H1 (cell line): ENCODE results near the gene PDE8B. TPM values are rescaled to one million over a fixed set of nuclear protein-coding genes. Genes with fewer than 3 reads are reported as not detected.

Source experiments
- CTCF ChIA-PET: fragments of 300-600 bp; sonication (Branson Sonifier 250); formaldehyde crosslinking; loops from one replicate; lab custom pipeline; 2021; ENCODE audit not compliant: partially characterized antibody; lab: Charles Lee
- POLR2A ChIA-PET: fragments of 300-600 bp; sonication (Branson Sonifier 250); formaldehyde crosslinking; loops from one replicate; lab custom pipeline; 2021; ENCODE audit warnings: inconsistent platforms; ENCODE audit not compliant: partially characterized antibody; lab: Charles Lee
- DNase-seq, 2 experiments: peaks; one replicate each; pipeline versions ENCODE4 v3.0.0 to v3.0.0-alpha.2; 2010 to 2022; ENCODE audit warnings: low spot score in 2 of 2, low read depth in 1 of 2, mixed read lengths in 1 of 2
- FAIRE-seq: peaks from 2 replicates; lab custom pipeline; 2011; peaks lifted over from hg19 to GRCh38; lab: Jason Lieb, UNC
- H2AFZ ChIP-seq: 2 replicates; pipeline ENCODE4 v1.8.1; 2012; ENCODE audit warnings: low read length, inconsistent platforms
- H2AK5ac ChIP-seq: 2 replicates; pipeline ENCODE4 v1.6.1; 2013; ENCODE audit warnings: low read depth, low read length
- H2BK120ac ChIP-seq: replicated peaks from 2 replicates; pipeline ENCODE3; 2013; ENCODE audit warnings: low read depth, low read length, inconsistent platforms
- H2BK12ac ChIP-seq: 2 replicates; pipeline ENCODE4 v1.6.1; 2013; ENCODE audit warnings: low read depth, low read length
- H2BK15ac ChIP-seq: 2 replicates; pipeline ENCODE4 v1.6.1; 2013; ENCODE audit warnings: low read length
- H2BK20ac ChIP-seq: 2 replicates; pipeline ENCODE4 v1.6.1; 2013; ENCODE audit warnings: low read length
- H2BK5ac ChIP-seq: 2 replicates; pipeline ENCODE4 v1.6.1; 2013; ENCODE audit warnings: low read depth, low read length
- H3K14ac ChIP-seq: 2 replicates; pipeline ENCODE4 v1.6.1; 2013; ENCODE audit warnings: inconsistent platforms; ENCODE audit not compliant: insufficient read length
- H3K18ac ChIP-seq: 2 replicates; pipeline ENCODE4 v1.6.1; 2013; ENCODE audit warnings: low read length; ENCODE audit errors: extremely low read depth
- H3K23ac ChIP-seq: 2 replicates; pipeline ENCODE4 v1.6.1; 2013; ENCODE audit warnings: inconsistent platforms; ENCODE audit not compliant: insufficient read length
- H3K23me2 ChIP-seq: 2 replicates; pipeline ENCODE4 v1.6.1; 2013; ENCODE audit warnings: low read depth, low read length
- H3K27ac ChIP-seq: 2 replicates; pipeline ENCODE4 v1.6.1; 2011; ENCODE audit warnings: low read depth, low read length, inconsistent platforms
- H3K27me3 ChIP-seq, 4 experiments: replicated peaks in 1 of 4; 1 replicate in 1 of 4; 2 replicates in 3 of 4; pipeline versions ENCODE4 v1.6.1 to v1.8.1; 2011 to 2013; ENCODE audit warnings: low read length in 3 of 4, mild to moderate bottlenecking in 3 of 4, inconsistent platforms in 2 of 4, mixed read lengths in 2 of 4, moderate library complexity in 1 of 4; ENCODE audit not compliant: control insufficient read depth in 3 of 4, insufficient read depth in 3 of 4; ENCODE audit errors: extremely low read depth in 1 of 4
- H3K36me3 ChIP-seq, 4 experiments: 2 replicates each; pipeline versions ENCODE4 v1.6.1 to v1.8.1; 2011 to 2013; ENCODE audit warnings: mild to moderate bottlenecking in 4 of 4, low read length in 3 of 4, moderate library complexity in 2 of 4, control low read depth in 1 of 4, inconsistent platforms in 1 of 4; ENCODE audit not compliant: insufficient read depth in 4 of 4, control insufficient read depth in 2 of 4
- H3K4ac ChIP-seq: replicated peaks from 2 replicates; pipeline ENCODE3; 2013; ENCODE audit warnings: low read length, low read depth, mixed read lengths, inconsistent platforms; ENCODE audit not compliant: insufficient read length
- H3K4me1 ChIP-seq, 4 experiments: replicated peaks in 1 of 4; 1 replicate in 1 of 4; 2 replicates in 3 of 4; pipeline versions ENCODE4 v1.6.1 to v1.8.1; 2011 to 2013; ENCODE audit warnings: low read length in 3 of 4, inconsistent platforms in 2 of 4, mixed read lengths in 1 of 4; ENCODE audit not compliant: insufficient read depth in 4 of 4, control insufficient read depth in 3 of 4
- H3K4me2 ChIP-seq, 2 experiments: 2 replicates each; pipeline versions ENCODE4 v1.6.1 to v1.8.1; 2011 to 2013; ENCODE audit warnings: low read depth in 2 of 2, low read length in 2 of 2, control low read depth in 1 of 2, inconsistent platforms in 1 of 2, mild to moderate bottlenecking in 1 of 2; ENCODE audit not compliant: insufficient read depth in 1 of 2
- H3K4me3 ChIP-seq, 4 experiments: fragments of 200-600, 300-600 bp in 1 of 4; sonication (generic), shearing (Covaris generic), sonication (Bioruptor Twin) in 1 of 4; 2 replicates each; pipeline versions ENCODE4 v1.5.1 to v1.8.1; 2011 to 2016; ENCODE audit warnings: low read length in 4 of 4, low read depth in 3 of 4, control low read depth in 2 of 4, inconsistent platforms in 2 of 4, mild to moderate bottlenecking in 2 of 4, mixed read lengths in 1 of 4, moderate library complexity in 1 of 4; ENCODE audit not compliant: insufficient read depth in 2 of 4; ENCODE audit errors: extremely low read depth in 1 of 4
- H3K56ac ChIP-seq: replicated peaks from 2 replicates; pipeline ENCODE3; 2013; ENCODE audit warnings: low read depth, mild to moderate bottlenecking, mixed read lengths, low read length, inconsistent platforms; ENCODE audit not compliant: insufficient read length
- H3K79me1 ChIP-seq: 2 replicates; pipeline ENCODE4 v1.6.1; 2013; ENCODE audit warnings: low read depth, low read length, control low read depth
- H3K79me2 ChIP-seq, 2 experiments: 2 replicates each; pipeline versions ENCODE4 v1.6.1 to v1.8.1; 2012 to 2013; ENCODE audit warnings: low read length in 2 of 2, mild to moderate bottlenecking in 2 of 2, inconsistent platforms in 1 of 2; ENCODE audit not compliant: insufficient read depth in 2 of 2, control insufficient read depth in 1 of 2
- H3K9ac ChIP-seq, 4 experiments: replicated peaks in 1 of 4; 1 replicate in 1 of 4; 2 replicates in 3 of 4; pipeline versions ENCODE4 v1.6.1 to v1.8.1; 2011 to 2013; ENCODE audit warnings: low read depth in 3 of 4, low read length in 3 of 4, control low read depth in 2 of 4, mild to moderate bottlenecking in 2 of 4, moderate library complexity in 2 of 4, inconsistent platforms in 1 of 4; ENCODE audit errors: extremely low read depth in 1 of 4
- H3K9me3 ChIP-seq, 2 experiments: 2 replicates each; pipeline versions ENCODE4 v1.6.1 to v1.8.1; 2012 to 2013; ENCODE audit warnings: mild to moderate bottlenecking in 2 of 2, moderate library complexity in 2 of 2, control low read depth in 1 of 2, inconsistent platforms in 1 of 2, low read depth in 1 of 2, low read length in 1 of 2, mixed read lengths in 1 of 2; ENCODE audit not compliant: insufficient read depth in 2 of 2
- H4K20me1 ChIP-seq, 2 experiments: replicated peaks in 1 of 2; 2 replicates each; pipeline versions ENCODE3 to v1.8.1; 2011 to 2013; ENCODE audit warnings: inconsistent platforms in 2 of 2, low read length in 2 of 2, mild to moderate bottlenecking in 1 of 2; ENCODE audit not compliant: insufficient read depth in 2 of 2, control insufficient read depth in 1 of 2
- H4K5ac ChIP-seq: 2 replicates; pipeline ENCODE4 v1.6.1; 2013; ENCODE audit warnings: low read length, low read depth, mixed read lengths, inconsistent platforms; ENCODE audit not compliant: insufficient read length
- H4K8ac ChIP-seq: 2 replicates; pipeline ENCODE4 v1.8.0; 2013; ENCODE audit warnings: mild to moderate bottlenecking, moderate library complexity, low read length, inconsistent platforms; ENCODE audit not compliant: insufficient read depth; ENCODE audit errors: extremely low read depth
- H4K91ac ChIP-seq: replicated peaks from 2 replicates; pipeline ENCODE3; 2013; ENCODE audit warnings: low read length, mixed read lengths, inconsistent platforms; ENCODE audit not compliant: insufficient read length
- FOSL1 ChIP-seq: IDR thresholded peaks from 2 replicates; pipeline ENCODE4 v1.6.1; 2011; ENCODE audit warnings: mild to moderate bottlenecking, low read depth, low read length, moderate library complexity; ENCODE audit not compliant: insufficient read depth
- GABPA ChIP-seq: IDR thresholded peaks from 2 replicates; pipeline ENCODE4 v1.6.1; 2011; ENCODE audit warnings: mild to moderate bottlenecking, low read length, moderate library complexity, borderline replicate concordance; ENCODE audit not compliant: insufficient read depth
- HDAC6 ChIP-seq: IDR thresholded peaks from one replicate; pipeline ENCODE4 v1.7.1; 2012; ENCODE audit warnings: low read depth, mild to moderate bottlenecking, inconsistent platforms, low read length, moderate library complexity
- JUN ChIP-seq: IDR thresholded peaks from 2 replicates; pipeline ENCODE4 v1.6.1; 2011; ENCODE audit warnings: low read depth, mild to moderate bottlenecking, improper control_type of control experiment, low read length
- JUND ChIP-seq: IDR thresholded peaks from 2 replicates; pipeline ENCODE4 v1.6.1; 2011; ENCODE audit warnings: mild to moderate bottlenecking, improper control_type of control experiment, low read length
- KDM5A ChIP-seq: fragments of 200-600 bp; IDR thresholded peaks from 2 replicates; pipeline ENCODE4 v1.7.1; 2012; ENCODE audit warnings: mild to moderate bottlenecking, low read length, inconsistent platforms, mixed read lengths
- POU5F1 ChIP-seq: IDR thresholded peaks from 2 replicates; pipeline ENCODE4 v1.6.1; 2011; ENCODE audit warnings: low read depth, mild to moderate bottlenecking, low read length, moderate library complexity
- SIRT6 ChIP-seq: IDR thresholded peaks from one replicate; pipeline ENCODE4 v1.7.1; 2012; ENCODE audit warnings: low read length, inconsistent platforms
- SP2 ChIP-seq: IDR thresholded peaks from 2 replicates; pipeline ENCODE4 v1.6.1; 2012; ENCODE audit warnings: mild to moderate bottlenecking, low read length, inconsistent platforms
- TCF12 ChIP-seq: IDR thresholded peaks from 2 replicates; pipeline ENCODE4 v1.6.1; 2011; ENCODE audit warnings: low read depth, mild to moderate bottlenecking, low read length
- WGBS, 2 experiments: shearing (Covaris generic) in 1 of 2; methylation state at CpG; one replicate each; pipeline versions ENCODE4 v1.1.6 to v1.1.7; 2013 to 2015; ENCODE audit warnings: low lambda C conversion rate in 2 of 2, mixed read lengths in 2 of 2, inconsistent platforms in 1 of 2, low coverage in 1 of 2, missing lambda C conversion rate in 1 of 2; ENCODE audit not compliant: insufficient replicate concordance in 2 of 2, insufficient coverage in 1 of 2, insufficient read length in 1 of 2; ENCODE audit errors: extremely low coverage in 1 of 2, missing lambda C conversion rate in 1 of 2; 5-methylcytosine and 5-hydroxymethylcytosine counted together
- polyA plus RNA-seq, 7 experiments: library from polyadenylated mRNA; depleted of rRNA in 3 of 7; stranded (reverse) in 5 of 7; unstranded in 2 of 7; fragments of >200 nt in 5 of 7; fragments of 200-250 nt in 2 of 7; gene quantifications; 1 replicate in 5 of 7; 2 replicates in 1 of 7; 4 replicates in 1 of 7; pipeline versions ENCODE4 v1.2.1 to v1.2.3, GENCODE V29; 2011 to 2013; ENCODE audit warnings: missing spikeins in 2 of 7, mixed read lengths in 2 of 7
- total RNA-seq: library from RNA; stranded (reverse); fragmentation: NEBNext Ultra II Directional; extraction: Animal tissue kit (Norgen Biotek cat#: 25700); gene quantifications from 2 replicates; pipeline ENCODE4 v1.2.1, GENCODE V29; 2021

Gene PDE8B
- total and polyA plus RNA-seq, 2 of the 8 experiments (the other 6 are each of a cell fraction or from before 2014, with no cell fraction given) = 0.32 to 1.1 TPM

DNA sequence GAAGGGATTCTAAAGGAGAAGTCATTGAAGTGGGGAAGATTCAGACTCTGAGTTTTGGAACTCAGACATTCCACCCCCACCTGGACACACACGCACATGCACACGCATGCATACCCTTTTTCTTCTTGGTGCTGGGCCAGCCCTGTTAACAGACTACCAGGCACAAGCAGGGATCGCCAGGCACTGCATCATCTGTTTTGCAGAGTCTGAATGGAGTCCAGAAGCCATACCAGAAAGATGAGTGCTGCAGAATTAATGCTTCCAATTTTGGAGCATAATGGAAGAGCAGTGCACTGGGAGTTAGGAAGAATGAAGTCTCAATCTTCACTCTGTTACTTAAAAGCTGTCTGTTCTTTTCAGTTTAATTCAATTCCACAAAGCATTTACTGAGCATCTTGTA lies 95.5 kb downstream of the PDE8B start:
- H3K79me1 ChIP-seq = no peaks in the 10 kb centered on the region
- no peak overlapping the region for H2AK5ac ChIP-seq
- H2BK12ac ChIP-seq = no peak overlapping the region
- H3K4ac ChIP-seq = no peak overlapping the region
- no peak overlapping the region for H3K4me2 ChIP-seq
- no peaks in the 10 kb centered on the region for H3K79me2 ChIP-seq
- CTCF ChIA-PET = interaction anchor here (1.1 to 1.5 kb wide), 3 partner anchors 25 to 161 kb away, joined by 3 read pairs; no protein-coding TSS in a partner anchor
- H2BK20ac ChIP-seq = no peak overlapping the region
- FAIRE-seq (no peak), DNase-seq (no peak)
- no peaks in the 10 kb centered on the region for H3K23me2 ChIP-seq
- H3K4me3 ChIP-seq = no peak overlapping the region
- no peak overlapping the region for H4K5ac ChIP-seq
- H3K4me1 ChIP-seq = no peaks in the 10 kb centered on the region
- H2BK120ac ChIP-seq = no peak overlapping the region
- H3K9me3 ChIP-seq = no peaks in the 10 kb centered on the region
- no peak overlapping the region for H3K56ac ChIP-seq
- POLR2A ChIA-PET = no interaction called here
- H2BK5ac ChIP-seq = no peak overlapping the region
- no peak overlapping the region for H4K91ac ChIP-seq
- H2AFZ ChIP-seq = no peak overlapping the region
- H3K18ac ChIP-seq = no peak overlapping the region
- no peak overlapping the region for H3K23ac ChIP-seq
- no peaks in the 10 kb centered on the region for H3K36me3 ChIP-seq
- H4K8ac ChIP-seq = no peak overlapping the region
- no peak overlapping the region for H3K14ac ChIP-seq
- no peak overlapping the region for H3K9ac ChIP-seq
- no peak overlapping the region for H2BK15ac ChIP-seq
- no peaks in the 10 kb centered on the region for H4K20me1 ChIP-seq
- TF ChIP-seq SP2 = no peak
- no peak for TF ChIP-seq JUND
- TF ChIP-seq HDAC6 = no peak
- TF ChIP-seq KDM5A = no peak
- no peak for TF ChIP-seq GABPA
- no peak for TF ChIP-seq POU5F1
- no peak for TF ChIP-seq JUN
- TF ChIP-seq SIRT6 = no peak
- TF ChIP-seq TCF12 = no peak
- no peak for TF ChIP-seq FOSL1
- TF ChIP-seq, all 59 proteins: peak for 0
- WGBS, 2 experiments = 93% methylated on average over 3 of the region's 3 CpGs; no CpG with 5 or more reads in 1 of the 2 experiments
- H3K27ac ChIP-seq = no peak overlapping the region
- H3K27me3 ChIP-seq = peaks cover 0 to 7% (median 5%) of the 10 kb centered on the region in 4 experiments; a peak in 4 of 7 replicates
